NCI-H1105 treated with DMSO at 0.1 percent for 48 hours (cell line): ENCODE results near the gene NOP16.
"Not testable (repeated sequence)": the region's sequence is repeated elsewhere in the genome, so short reads cannot be mapped to it uniquely, and the experiment has no call there.

ENCODE experiments used
- DNase-seq: peaks from one replicate; lab custom pipeline; 2025; lab: John Stamatoyannopoulos, UW

The NOP16 gene

GRCh38 chr5:176409765-176410164 is 21.4 kb upstream of the NOP16 start:
- DNase-seq, result no peak

- no peak for DNase-seq
Observed at GRCh38 chr5:176408590-176408989, 20.2 kb upstream of the NOP16 start.

GRCh38 chr5:176408252-176408573 is 19.8 kb upstream of the NOP16 start:
- not testable (repeated sequence) for DNase-seq

- DNase-seq, result no peak
Observed at GRCh38 chr5:176407456-176408251, 19.3 kb upstream of the NOP16 start.

- DNase-seq, result no peak
Observed at GRCh38 chr5:176406436-176407052, 18.1 kb upstream of the NOP16 start.

- DNase-seq, result no peak
Observed at GRCh38 chr5:176405656-176406435, 17.4 kb upstream of the NOP16 start.

GRCh38 chr5:176401281-176402205 is 13.1 kb upstream of the NOP16 start:
- DNase-seq, result no peak

GRCh38 chr5:176400382-176401156 is 12.2 kb upstream of the NOP16 start:
- no peak for DNase-seq

- DNase-seq, result no peak
Observed at GRCh38 chr5:176397736-176398420, 9.5 kb upstream of the NOP16 start.

- no peak for DNase-seq
Observed at GRCh38 chr5:176396330-176396729, 7.9 kb upstream of the NOP16 start.

GRCh38 chr5:176394881-176395675 is 6.7 kb upstream of the NOP16 start:
- DNase-seq, result no peak

- DNase-seq, result no peak
Observed at GRCh38 chr5:176394096-176394495, 5.7 kb upstream of the NOP16 start.

- DNase-seq, result no peak
Observed at GRCh38 chr5:176392526-176392925, 4.1 kb upstream of the NOP16 start.

- DNase-seq, result no peak
Observed at GRCh38 chr5:176391999-176392398, 3.6 kb upstream of the NOP16 start.

- DNase-seq, result no peak
Observed at GRCh38 chr5:176391479-176391878, 3.1 kb upstream of the NOP16 start.

- no peak for DNase-seq
Observed at GRCh38 chr5:176389135-176390123, 1.0 kb upstream of the NOP16 start.

- no peak for DNase-seq
Observed at GRCh38 chr5:176388003-176388443, 375 bp downstream of the NOP16 start.

- DNase-seq, result no peak
Observed at GRCh38 chr5:176387384-176387925, 943 bp downstream of the NOP16 start.
